Measurements from ENCODE around the gene EXD3. TPM values are rescaled to one million over a fixed set of nuclear protein-coding genes. Genes with fewer than 3 reads are reported as not detected.

Gene EXD3
- total RNA-seq, 1 donor from 2014 or later: 16.7 TPM

GRCh38 chr9:137305798-137306065, 117.2 kb downstream of the EXD3 start:
- H3K27me3 ChIP-seq: no peaks in the 10 kb centered on the region
- H3K4me3 ChIP-seq: peak overlapping the region in 1 of 2 donors; percentile 48
- intact Hi-C loops (cut with DNase I): no loop called here
- no peak for DNase-seq (ENCODE audit: low spot score in 2 of 2)
- TF ChIP-seq CTCF (IDR thresholded peaks at IDR 0.05): no peak
- H3K36me3 ChIP-seq: no peaks in the 10 kb centered on the region
- H3K4me1 ChIP-seq: peaks cover 23 to 24% of the 10 kb centered on the region in 2 donors
- peak overlapping the region; percentile 30 to 50 for H3K27ac ChIP-seq
- H3K9me3 ChIP-seq: no peaks in the 10 kb centered on the region

GRCh38 chr9:137305060-137305797, 117.7 kb downstream of the EXD3 start:
- no peaks in the 10 kb centered on the region for H3K9me3 ChIP-seq
- H3K4me3 ChIP-seq: peak overlapping the region; percentile 2 to 48
- intact Hi-C loops (cut with DNase I): no loop called here
- H3K27ac ChIP-seq: peak overlapping the region; percentile 19 to 50
- no peaks in the 10 kb centered on the region for H3K36me3 ChIP-seq
- peaks cover 26 to 29% of the 10 kb centered on the region in 2 donors for H3K4me1 ChIP-seq
- H3K27me3 ChIP-seq: no peaks in the 10 kb centered on the region
- peak in 1 of 2 donors; percentile 66 for DNase-seq (ENCODE audit: low spot score in 2 of 2)
- peak in 2 of 3 experiments; percentile 15 to 25 for TF ChIP-seq CTCF (IDR thresholded peaks at IDR 0.05)

- Histone ChIP-seq H3K36me3 (no peaks in the 10 kb centered on the region), H3K27ac (peak overlapping the region in 1 of 2 donors; percentile 19), H3K4me3 (peak overlapping the region; percentile 2 to 48), H3K4me1 (peaks cover 26 to 29% of the 10 kb centered on the region in 2 donors), H3K9me3 (no peaks in the 10 kb centered on the region), H3K27me3 (no peaks in the 10 kb centered on the region)
- peak in 1 of 2 donors; percentile 59 for DNase-seq (ENCODE audit: low spot score in 2 of 2)
- TF ChIP-seq CTCF (IDR thresholded peaks at IDR 0.05): no peak
- intact Hi-C loops (cut with DNase I): no loop called here
Measured at GRCh38 chr9:137304383-137305059, 118.4 kb downstream of the EXD3 start.

GRCh38 chr9:137303893-137304382, 119.0 kb downstream of the EXD3 start:
- H3K4me1 ChIP-seq: peaks cover 26 to 29% of the 10 kb centered on the region in 2 donors
- DNase-seq (ENCODE audit: low spot score in 2 of 2): no peak
- peaks cover under 1% of the 10 kb centered on the region for H3K27me3 ChIP-seq
- intact Hi-C loops (cut with DNase I): no loop called here
- no peak overlapping the region for H3K27ac ChIP-seq
- no peaks in the 10 kb centered on the region for H3K36me3 ChIP-seq
- TF ChIP-seq CTCF (IDR thresholded peaks at IDR 0.05): no peak
- no peaks in the 10 kb centered on the region for H3K9me3 ChIP-seq
- H3K4me3 ChIP-seq: no peak overlapping the region

GRCh38 chr9:137303151-137303892, 119.6 kb downstream of the EXD3 start:
- Histone ChIP-seq H3K4me3 (no peak overlapping the region), H3K27me3 (peaks cover 4% of the 10 kb centered on the region), H3K36me3 (no peaks in the 10 kb centered on the region), H3K4me1 (peaks cover 26 to 29% of the 10 kb centered on the region in 2 donors), H3K27ac (peak overlapping the region in 1 of 2 donors; percentile 41), H3K9me3 (no peaks in the 10 kb centered on the region)
- no peak for TF ChIP-seq CTCF (IDR thresholded peaks at IDR 0.05)
- no peak for DNase-seq (ENCODE audit: low spot score in 2 of 2)
- intact Hi-C loops (cut with DNase I): no loop called here
